VCaP (cell line): Measurements from ENCODE around the gene DNASE1L1.

Source experiments
- H3K27ac ChIP-seq: fragments of 450-650 bp; 2 replicates; pipeline ENCODE4 v1.5.1; 2017
- CTCF ChIP-seq: fragments of 450-650 bp; conservative IDR thresholded peaks from 2 replicates; pipeline ENCODE4 v1.5.1; 2017; ENCODE audit warnings: mild to moderate bottlenecking, moderate library complexity

DNASE1L1 gene

DNA sequence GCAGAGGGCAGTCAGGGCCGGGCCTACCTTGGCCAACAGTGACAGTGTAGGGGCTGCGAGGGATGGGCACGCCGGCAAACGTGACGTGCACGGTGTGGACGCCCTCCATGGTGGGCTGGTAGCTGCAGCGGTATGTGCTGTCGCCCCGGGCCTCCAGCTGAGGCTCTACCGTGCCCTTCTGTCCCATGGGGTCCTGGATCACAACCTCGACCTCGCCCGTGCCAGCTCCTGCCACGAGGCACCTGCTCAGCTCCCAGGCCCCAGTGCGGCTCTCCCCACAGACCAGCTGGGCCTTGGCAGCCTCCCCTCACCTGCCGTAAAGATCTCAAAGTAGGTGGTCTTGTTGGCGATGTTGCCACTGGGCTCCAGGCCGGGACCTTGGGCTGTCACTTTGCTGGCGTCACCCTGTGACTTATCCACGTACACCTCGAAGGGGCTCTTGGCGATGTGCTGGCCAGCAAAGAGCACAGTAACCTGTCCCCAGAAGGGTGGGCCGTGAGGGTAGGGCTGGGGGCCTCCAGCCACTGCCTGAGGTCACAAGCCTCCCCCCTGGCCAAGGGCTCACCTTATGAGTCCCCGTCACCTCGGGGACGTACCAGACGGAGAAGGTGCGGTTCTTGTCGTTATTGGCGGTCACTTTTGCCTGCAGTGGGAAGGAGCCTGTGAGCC is 42.9 kb downstream of the DNASE1L1 start:
- no peak for TF ChIP-seq CTCF
- H3K27ac ChIP-seq, result no peak overlapping the region

GRCh38 chrX:154365052-154365600 is 43.9 kb downstream of the DNASE1L1 start:
- TF ChIP-seq CTCF, result no peak
- no peak overlapping the region for H3K27ac ChIP-seq

DNA sequence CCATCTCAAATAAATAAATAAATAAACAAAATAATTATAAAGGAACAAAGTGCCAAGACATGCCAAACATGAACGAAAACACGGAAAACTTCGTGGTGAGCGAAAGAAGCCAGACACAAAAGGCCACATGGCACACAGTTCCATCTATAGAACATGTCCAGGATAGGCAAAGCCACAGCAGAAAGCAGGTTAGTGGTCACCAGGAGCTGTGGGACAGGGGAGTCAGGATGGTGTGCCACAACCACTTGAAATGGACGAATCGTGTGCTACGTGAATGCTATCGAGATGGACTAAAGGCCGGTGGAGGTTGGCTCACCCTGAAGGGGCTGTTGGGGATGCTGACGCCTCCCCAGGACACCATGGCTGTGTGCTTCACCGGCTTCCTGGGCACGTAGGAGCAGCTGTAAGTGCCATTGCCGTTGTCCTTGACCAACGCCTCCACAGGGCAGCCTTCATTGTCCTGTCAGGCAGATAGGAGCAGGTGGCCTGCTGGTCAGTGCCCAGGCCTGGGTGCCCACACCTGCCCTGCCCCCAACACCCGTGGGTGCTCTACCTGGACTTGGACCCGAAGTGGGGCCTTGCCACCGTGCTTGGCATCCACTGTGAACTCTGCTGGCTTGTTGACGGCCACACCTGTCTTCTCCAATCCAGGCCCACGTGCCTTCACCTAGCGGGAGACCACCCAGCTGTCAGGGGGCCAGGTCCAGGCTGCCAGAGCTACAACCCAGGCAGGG is 45.2 kb downstream of the DNASE1L1 start:
- TF ChIP-seq CTCF, result no peak
- no peak overlapping the region for H3K27ac ChIP-seq

- no peak for TF ChIP-seq CTCF
- no peak overlapping the region for H3K27ac ChIP-seq
Observed at GRCh38 chrX:154362085-154362742, 46.8 kb downstream of the DNASE1L1 start.

DNA sequence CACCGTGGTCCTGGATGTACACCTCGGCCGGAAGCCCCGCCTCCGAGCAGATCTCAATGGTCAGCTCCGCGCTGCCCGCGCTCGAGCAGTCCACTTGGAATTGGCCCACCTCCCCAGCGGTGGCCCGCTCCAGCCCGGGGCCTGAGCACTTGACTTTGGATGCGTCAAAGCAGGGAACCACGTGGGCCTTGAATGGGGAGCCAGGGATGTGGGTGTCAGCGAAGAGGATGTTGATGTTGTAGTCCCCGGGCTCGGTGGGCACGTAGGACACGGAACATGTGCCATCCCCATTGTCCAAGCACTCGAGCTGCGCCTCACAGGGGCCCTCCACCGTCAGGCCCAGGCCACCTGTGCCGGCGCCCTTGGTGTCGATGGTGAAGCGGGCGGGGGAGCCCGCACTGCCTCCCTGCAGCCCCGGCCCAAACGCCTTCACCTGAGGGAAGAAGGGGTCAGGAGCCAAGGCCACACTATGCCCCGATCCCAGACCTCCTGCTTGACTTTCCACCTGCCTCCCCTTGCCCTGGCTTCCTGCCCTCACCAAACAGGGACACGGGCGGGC is 48.8 kb downstream of the DNASE1L1 start:
- no peak for TF ChIP-seq CTCF
- no peak overlapping the region for H3K27ac ChIP-seq

DNA sequence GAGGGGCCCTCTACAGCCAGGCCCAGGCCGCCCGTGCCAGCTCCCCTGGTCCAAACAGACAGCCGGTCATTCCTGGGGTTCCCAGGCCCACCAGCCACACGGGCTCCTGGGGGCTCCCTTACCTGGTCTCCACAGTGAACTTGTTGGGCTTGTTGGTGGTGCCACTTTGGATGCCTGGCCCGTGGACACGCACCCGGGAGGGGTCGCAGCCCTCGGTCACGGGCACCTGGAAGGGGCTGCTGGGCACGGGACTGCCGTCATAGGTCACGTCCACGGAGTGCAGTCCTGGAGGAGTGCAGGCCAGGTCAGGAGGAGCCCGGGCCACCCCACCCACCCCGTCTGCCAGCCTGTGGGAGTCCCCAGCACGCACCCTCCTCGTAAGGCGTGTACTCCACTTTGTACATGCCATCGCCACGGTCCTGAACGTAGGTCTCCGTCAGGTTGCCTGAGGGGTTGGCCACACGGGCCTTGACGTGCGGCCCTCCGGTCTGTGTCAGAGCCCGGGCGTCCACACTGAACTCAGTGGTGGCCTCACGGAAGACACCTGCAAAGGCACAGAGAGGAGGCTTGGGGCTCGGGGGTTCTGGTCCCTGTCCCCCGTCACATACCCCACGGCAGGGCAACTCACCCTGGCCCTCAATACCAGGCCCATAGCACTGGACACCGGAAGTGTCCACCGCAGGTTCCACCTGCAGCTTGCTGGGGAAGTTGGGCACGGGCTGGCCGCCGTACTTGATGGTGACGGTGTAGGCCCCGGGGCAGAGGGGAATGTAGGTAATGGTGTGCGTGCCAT is 49.5 kb downstream of the DNASE1L1 start:
- no peak overlapping the region for H3K27ac ChIP-seq
- TF ChIP-seq CTCF, result no peak
